ENCODE measurements around the gene CCDC54. TPM values are rescaled to one million over a fixed set of nuclear protein-coding genes. Genes with fewer than 3 reads are reported as not detected.

CCDC54 gene
- total and polyA plus RNA-seq, 2 of the 8 experiments (the other 6 are each of a cell fraction or from before 2014, with no cell fraction given): not detected

- ChIA-PET CTCF (ENCODE audit: partially characterized antibody) (interaction anchor here (0.8 to 12.0 kb wide), 4 partner anchors 10 to 152 kb away, joined by 3 to 97 read pairs (median 4); no protein-coding TSS in a partner anchor), POLR2A (ENCODE audit: partially characterized antibody) (no interaction called here)
- H3K56ac ChIP-seq (replicated peaks; ENCODE audit: insufficient read length, low read depth, low read length): no peak overlapping the region
- TF ChIP-seq KDM1A (IDR thresholded peaks at IDR 0.05; ENCODE audit: borderline replicate concordance, low read length) (no peak), CTCF (IDR thresholded peaks at IDR 0.05; ENCODE audit: control extremely low read depth in 1 of 3, insufficient read depth in 1 of 3, low read depth in 1 of 3, low read length in 3 of 3) (no peak), TAF7 (optimal IDR thresholded peaks at IDR 0.05; ENCODE audit: borderline replicate concordance, low read depth, low read length) (no peak), SP2 (IDR thresholded peaks at IDR 0.05; ENCODE audit: low read length) (no peak), POLR2AphosphoS5 (IDR thresholded peaks at IDR 0.05; ENCODE audit: low read depth, low read length) (no peak), FOSL1 (IDR thresholded peaks at IDR 0.05; ENCODE audit: insufficient read depth, low read depth, low read length) (no peak), TEAD4 (IDR thresholded peaks at IDR 0.05; ENCODE audit: low read depth, low read length) (no peak), CHD1 (IDR thresholded peaks at IDR 0.05; ENCODE audit: low read depth, low read length) (no peak), EZH2 (IDR thresholded peaks at IDR 0.05; ENCODE audit: low read depth, low read length, severe bottlenecking) (no peak), SUZ12 (IDR thresholded peaks at IDR 0.05; ENCODE audit: low read length) (no peak)
- TF ChIP-seq, protein P1, sequence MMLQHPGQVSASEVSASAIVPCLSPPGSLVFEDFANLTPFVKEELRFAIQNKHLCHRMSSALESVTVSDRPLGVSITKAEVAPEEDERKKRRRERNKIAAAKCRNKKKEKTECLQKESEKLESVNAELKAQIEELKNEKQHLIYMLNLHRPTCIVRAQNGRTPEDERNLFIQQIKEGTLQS (IDR thresholded peaks at IDR 0.05; ENCODE audit: insufficient read depth, low read depth, low read length): no peak
Measured at GRCh38 chr3:107411779-107412178, 34.5 kb downstream of the CCDC54 start.

More at GRCh38 chr3:107411779-107412178, 34.5 kb downstream of the CCDC54 start:
- no peaks in the 10 kb centered on the region for H3K79me2 ChIP-seq (ENCODE audit: control insufficient read depth in 1 of 2, insufficient read depth in 2 of 2, low read length in 2 of 2)
- no peaks in the 10 kb centered on the region for H3K27me3 ChIP-seq (replicated peaks in 1 of 4; ENCODE audit: control insufficient read depth in 3 of 4, extremely low read depth in 1 of 4, insufficient read depth in 3 of 4, low read length in 3 of 4)
- no peak overlapping the region for H4K8ac ChIP-seq (ENCODE audit: extremely low read depth, insufficient read depth, low read length)
- no peak overlapping the region for H2BK5ac ChIP-seq (ENCODE audit: low read depth, low read length)
- H3K36me3 ChIP-seq (ENCODE audit: control insufficient read depth in 2 of 4, insufficient read depth in 4 of 4, low read length in 3 of 4): no peaks in the 10 kb centered on the region
- H4K5ac ChIP-seq (ENCODE audit: insufficient read length, low read depth, low read length): no peak overlapping the region
- H3K4me2 ChIP-seq (ENCODE audit: insufficient read depth in 1 of 2, low read depth in 2 of 2, low read length in 2 of 2): no peak overlapping the region
- no peak overlapping the region for H2BK120ac ChIP-seq (replicated peaks; ENCODE audit: low read depth, low read length)
- no peak overlapping the region for H2BK15ac ChIP-seq (ENCODE audit: low read length)
- H3K18ac ChIP-seq (ENCODE audit: extremely low read depth, low read length): no peak overlapping the region
- H3K23me2 ChIP-seq (ENCODE audit: low read depth, low read length): no peaks in the 10 kb centered on the region
- no peak overlapping the region for H4K91ac ChIP-seq (replicated peaks; ENCODE audit: insufficient read length, low read length)
- no peaks in the 10 kb centered on the region for H3K79me1 ChIP-seq (ENCODE audit: low read depth, low read length)
- no peak overlapping the region for H2AFZ ChIP-seq (ENCODE audit: low read length)
- no peak overlapping the region for H2BK20ac ChIP-seq (ENCODE audit: low read length)
- no peaks in the 10 kb centered on the region for H3K4me1 ChIP-seq (replicated peaks in 1 of 4; ENCODE audit: control insufficient read depth in 3 of 4, insufficient read depth in 4 of 4, low read length in 3 of 4)
- DNase-seq (ENCODE audit: low read depth in 1 of 2, low spot score in 2 of 2): no peak
- H3K9ac ChIP-seq (replicated peaks in 1 of 4; ENCODE audit: extremely low read depth in 1 of 4, low read depth in 3 of 4, low read length in 3 of 4): no peak overlapping the region
- H2BK12ac ChIP-seq (ENCODE audit: low read depth, low read length): no peak overlapping the region
- H4K20me1 ChIP-seq (replicated peaks in 1 of 2; ENCODE audit: control insufficient read depth in 1 of 2, insufficient read depth in 2 of 2, low read length in 2 of 2): no peaks in the 10 kb centered on the region
- 82% methylated on average over 2 of the region's 2 CpGs; no CpG with 5 or more reads in 1 of the 2 experiments for WGBS, 2 experiments (ENCODE audit: extremely low coverage in 1 of 2, insufficient coverage in 1 of 2, insufficient read length in 1 of 2, insufficient replicate concordance in 2 of 2, low coverage in 1 of 2, low lambda C conversion rate in 2 of 2, missing lambda C conversion rate in 1 of 2)
- no peak overlapping the region for H3K23ac ChIP-seq (ENCODE audit: insufficient read length)
- no peak overlapping the region for H3K27ac ChIP-seq (ENCODE audit: low read depth, low read length)
- H2AK5ac ChIP-seq (ENCODE audit: low read depth, low read length): no peak overlapping the region
- H3K14ac ChIP-seq (ENCODE audit: insufficient read length): no peak overlapping the region
- peaks cover 0 to 4% of the 10 kb centered on the region in 2 experiments; a peak in 1 of 4 replicates for H3K9me3 ChIP-seq (ENCODE audit: insufficient read depth in 2 of 2, low read depth in 1 of 2, low read length in 1 of 2)
- H3K4me3 ChIP-seq (ENCODE audit: extremely low read depth in 1 of 4, insufficient read depth in 2 of 4, low read depth in 3 of 4, low read length in 4 of 4): no peak overlapping the region
- H3K4ac ChIP-seq (replicated peaks; ENCODE audit: insufficient read length, low read depth, low read length): no peak overlapping the region
- FAIRE-seq: no peak
